Measurements from ENCODE around the gene PNPLA6.

PNPLA6 gene

GRCh38 chr19:7535047-7535997 lies at the start of gene PNPLA6:
PNPLA6 (plus strand) TSS chr19:7535717; CDS start chr19:7535789, 72 bp downstream.
- peak; percentile 82 for DNase-seq

DNA sequence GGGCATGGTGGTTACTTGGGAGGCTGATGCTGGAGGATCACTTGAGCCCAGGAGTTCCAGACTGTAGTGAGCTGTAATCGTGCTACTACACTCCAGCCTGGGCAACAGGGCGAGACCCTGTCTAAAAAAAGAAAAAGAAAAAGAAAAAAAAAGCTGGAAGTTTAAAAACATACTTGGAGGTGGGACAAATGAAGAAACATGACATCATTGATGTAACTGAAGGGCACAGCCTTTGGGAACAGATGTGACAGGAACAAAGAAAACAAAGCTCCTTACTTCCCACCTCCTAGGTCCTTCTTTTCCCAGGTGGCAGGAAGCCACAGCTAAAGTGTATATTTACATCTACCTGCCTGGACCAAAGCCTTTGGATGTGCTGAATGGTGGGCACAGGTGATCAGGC lies 48.6 kb upstream of the PNPLA6 start:
- DNase-seq = no peak

- DNase-seq = peak; percentile 80
These were observed 46.7 kb upstream of the PNPLA6 start, which contains the start of gene PEX11G for GRCh38 chr19:7488736-7489353. PEX11G (minus strand) TSS chr19:7489035; CDS start chr19:7489010, 25 bp downstream.

DNA sequence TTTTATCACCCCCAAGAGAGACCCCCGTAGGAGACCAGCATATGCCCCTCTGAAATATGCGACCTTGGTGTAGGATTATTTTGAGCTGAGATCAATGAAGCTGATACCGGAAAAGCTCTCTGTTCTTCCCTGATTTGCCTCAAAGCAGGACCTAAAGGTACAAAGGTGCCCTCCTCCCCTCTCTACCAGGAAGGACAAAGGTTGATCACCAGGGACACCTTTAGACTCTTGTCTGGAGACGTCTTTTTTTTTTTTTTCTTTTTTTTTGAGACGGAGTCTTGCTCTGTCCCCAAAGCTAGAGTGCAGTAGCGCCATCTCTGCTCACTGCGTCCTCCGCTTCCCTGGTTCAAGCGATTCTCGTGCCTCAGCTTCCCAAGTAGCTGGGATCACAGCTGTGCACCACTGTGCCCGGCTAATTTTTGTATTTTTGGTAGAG lies 45.9 kb upstream of the PNPLA6 start:
- DNase-seq = no peak

- no peak for DNase-seq
These were observed 43.4 kb upstream of the PNPLA6 start for GRCh38 chr19:7492142-7492541.

DNA sequence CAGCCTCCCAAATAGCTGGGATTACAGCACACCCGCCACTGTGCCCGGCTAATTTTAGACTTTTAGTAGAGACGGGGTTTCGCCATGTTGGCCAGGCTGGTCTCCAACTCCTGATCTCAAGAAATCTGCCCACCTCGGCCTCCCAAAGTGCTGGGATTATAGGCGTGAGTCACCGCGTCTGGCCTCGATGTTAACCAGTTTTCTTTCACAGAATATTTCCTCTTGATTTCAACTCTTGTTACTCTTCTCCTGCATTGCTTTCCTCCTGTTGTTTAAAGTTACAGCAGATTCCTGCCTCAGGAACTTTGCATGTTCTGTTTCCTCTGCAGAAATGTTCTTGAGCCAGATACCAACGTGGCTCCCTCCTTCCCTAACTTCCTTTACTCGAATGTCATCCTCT lies 43.0 kb upstream of the PNPLA6 start:
- DNase-seq = no peak

DNA sequence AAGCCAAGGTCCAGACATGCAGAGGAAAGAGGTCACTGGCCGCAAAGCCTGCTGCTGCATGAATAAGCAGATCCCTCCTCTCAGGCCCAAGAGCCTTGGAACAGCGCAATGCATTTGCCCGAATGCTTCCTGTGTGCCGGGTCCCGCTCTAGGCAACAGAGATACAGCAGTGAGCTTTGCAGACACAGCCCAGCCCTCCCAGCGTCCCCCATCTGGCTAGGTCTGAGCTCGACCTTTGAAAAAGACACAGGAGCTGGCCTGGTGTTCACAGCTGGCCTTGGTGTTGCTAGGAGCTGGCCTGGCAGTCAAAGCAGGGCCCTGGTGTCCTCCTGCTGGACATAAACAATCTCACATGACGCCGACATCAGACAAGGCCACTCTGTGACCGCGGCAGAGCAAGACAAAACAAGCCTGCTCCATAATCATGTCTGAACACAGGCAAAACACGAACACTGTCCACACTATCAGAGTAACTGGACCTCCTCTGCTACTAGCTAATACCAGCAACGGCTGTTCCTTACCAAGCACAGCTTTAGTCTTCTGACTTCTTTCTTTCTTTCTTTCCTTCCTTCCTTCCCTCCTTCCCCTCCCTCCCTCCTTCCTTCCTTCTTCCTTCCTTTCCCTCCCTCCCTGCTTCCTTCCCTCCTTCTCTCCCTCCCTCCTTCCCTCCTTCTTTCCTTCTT lies 41.0 kb upstream of the PNPLA6 start:
- no peak for DNase-seq

DNA sequence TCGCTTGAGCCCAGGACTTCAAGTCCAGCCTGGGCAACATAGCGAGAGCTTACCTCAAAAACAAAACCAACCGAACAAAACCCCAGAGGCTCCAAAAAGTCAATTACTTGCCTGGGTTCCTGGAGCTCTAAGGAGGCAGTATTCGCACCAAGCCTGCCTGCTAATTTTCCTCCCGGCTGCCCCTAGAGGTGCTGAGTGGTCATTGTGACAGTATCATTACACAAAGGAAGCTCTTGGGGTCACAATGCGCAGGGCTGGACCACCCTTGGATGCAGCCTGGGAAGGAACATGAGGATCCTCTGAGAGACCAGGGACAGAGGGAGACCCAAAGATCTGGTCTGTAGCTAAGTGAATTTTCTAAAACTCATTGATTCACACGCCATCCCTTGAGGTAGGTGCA lies 38.2 kb upstream of the PNPLA6 start:
- DNase-seq = no peak

DNA sequence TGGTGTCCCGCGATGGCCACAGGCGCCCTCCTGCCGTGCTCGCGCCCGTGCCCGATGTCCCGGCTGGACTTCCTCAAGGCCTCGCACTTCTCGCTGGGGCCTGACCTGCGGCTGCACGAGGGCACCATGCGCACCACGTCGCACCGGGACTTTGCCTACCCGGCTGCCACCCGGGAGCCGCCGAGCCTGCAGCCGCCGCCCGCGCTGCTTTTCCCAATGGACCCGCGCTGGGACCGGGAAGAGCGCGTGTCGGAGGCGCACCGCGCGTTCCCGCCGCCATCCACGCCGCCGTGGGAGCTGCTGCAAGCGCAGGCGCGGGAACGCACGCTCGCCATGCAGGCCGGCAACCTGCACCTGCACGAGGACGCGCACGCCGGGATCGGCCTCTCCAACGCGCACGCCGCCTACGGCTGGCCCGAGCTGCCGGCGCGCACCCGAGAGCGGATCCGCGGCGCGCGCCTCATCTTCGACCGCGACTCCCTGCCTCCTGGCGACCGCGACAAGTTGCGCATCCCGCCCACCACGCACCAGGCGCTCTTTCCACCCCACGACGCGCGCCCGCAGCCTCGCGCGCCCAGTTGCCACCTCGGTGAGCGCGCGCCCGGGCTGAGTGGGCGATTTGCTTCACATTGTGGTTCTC lies 34.6 kb upstream of the PNPLA6 start:
- no peak for DNase-seq

GRCh38 chr19:7502552-7502951 lies 33.0 kb upstream of the PNPLA6 start:
- DNase-seq = no peak

- DNase-seq = no peak
These were observed 30.8 kb upstream of the PNPLA6 start for GRCh38 chr19:7504684-7505083.

- DNase-seq = no peak
These were observed 30.2 kb upstream of the PNPLA6 start for GRCh38 chr19:7505288-7505681.

- no peak for DNase-seq
These were observed 29.7 kb upstream of the PNPLA6 start for GRCh38 chr19:7505682-7506384.

DNA sequence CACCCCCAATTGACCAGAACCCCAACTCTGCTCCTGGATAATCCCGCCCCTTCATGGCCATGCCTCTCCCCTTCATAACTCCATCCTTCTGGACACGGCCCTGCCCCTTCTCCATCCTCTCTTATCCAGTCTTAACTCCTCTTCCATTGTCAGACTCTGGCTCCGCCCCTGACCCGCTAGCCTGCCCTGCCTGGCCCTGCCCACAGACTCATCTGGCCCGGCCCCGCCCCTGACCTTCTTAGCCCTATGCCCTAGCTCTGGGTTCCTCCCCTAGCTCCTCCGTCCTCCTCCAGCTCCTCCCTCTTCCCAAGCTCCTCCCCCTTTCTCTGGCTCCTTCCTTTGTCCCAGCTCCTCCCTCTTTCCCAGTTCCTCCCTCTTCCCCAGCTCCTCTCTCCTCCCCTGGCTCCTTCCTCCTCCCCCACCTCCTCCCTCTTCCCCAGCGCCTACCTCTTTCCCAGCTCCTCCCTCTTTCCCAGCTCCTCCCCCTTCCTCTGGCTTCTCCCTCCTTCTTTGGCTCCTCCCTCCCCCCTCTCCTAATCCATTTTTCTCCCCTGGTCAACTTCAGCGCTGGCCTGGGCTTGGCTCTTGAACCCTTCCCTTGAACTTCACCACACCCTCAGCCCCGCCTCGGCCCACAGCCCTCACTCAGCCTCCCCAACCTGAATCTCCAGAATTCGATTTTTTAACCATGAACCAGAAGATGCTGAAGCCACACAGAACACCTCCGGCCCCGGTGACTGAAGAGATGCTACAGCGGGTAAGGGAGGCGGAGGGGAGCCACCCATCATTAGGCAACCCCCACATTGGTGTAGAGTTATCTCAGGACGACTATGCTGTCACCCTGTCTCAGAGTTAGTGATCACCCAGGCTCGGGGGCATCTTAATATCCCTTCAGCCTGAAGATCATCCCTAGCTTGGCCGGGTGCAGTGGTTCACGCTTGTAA lies 28.9 kb upstream of the PNPLA6 start:
- peak; percentile 89 for DNase-seq

DNA sequence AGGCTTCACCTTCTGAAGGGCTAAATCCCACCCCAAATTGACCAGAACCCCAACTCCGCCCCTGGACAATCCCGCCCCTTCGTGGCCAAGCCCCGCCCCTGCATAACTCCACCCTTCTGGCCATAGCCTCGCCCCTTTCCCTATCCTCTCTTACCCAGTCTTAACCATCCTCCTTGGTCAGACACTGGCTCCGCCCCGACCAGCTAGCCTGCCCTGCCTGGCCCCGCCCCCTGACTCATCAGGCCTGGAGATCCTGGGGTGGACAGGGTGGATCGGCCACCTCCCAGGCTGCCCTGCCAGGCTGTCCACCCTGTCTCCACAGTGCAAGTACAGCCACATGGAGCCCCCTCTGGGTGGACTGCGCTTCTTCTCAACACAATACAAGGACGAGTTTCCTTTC lies 27.6 kb upstream of the PNPLA6 start:
- DNase-seq = peak; percentile 85

DNA sequence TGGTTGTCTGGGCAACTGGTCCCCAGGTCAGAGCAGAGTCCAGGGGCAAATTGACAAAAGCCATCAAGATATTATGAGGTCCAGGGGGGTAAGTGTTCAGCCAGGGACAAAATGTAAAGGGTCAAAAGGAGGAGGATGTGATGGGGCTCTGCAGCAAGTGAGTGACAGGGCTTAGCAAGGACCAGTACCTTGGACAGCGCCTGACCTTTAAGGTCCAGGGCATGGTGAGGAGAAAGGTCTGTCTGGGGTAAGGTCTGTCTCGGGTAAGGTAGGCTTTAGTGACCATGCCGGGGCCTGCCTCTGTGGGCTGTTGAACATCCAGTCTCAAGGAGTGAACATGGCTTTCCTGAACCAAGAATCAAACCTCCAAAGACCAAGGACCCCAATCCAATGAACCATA lies 25.9 kb upstream of the PNPLA6 start:
- no peak for DNase-seq

DNA sequence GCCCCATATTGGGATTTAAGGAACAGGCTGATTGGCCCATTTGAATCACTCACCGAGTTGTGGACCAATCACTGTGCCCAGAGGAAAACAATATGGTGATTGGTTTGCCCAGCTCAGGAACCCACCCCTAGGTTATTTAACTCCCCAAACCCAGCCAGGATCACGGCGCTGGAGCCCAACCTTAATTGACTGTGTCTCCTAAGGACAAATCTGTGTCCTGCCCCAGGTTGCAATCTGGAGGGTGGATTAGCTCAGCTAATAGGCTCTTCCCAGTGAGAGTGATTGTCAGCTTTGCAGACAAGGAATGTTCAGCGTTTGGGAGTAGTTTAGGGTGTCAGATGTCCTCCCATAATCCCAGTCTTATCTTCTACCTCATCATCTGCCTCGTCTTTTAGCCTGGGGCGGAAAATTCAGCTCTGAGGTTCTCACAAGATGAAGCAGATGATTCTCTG lies 23.1 kb upstream of the PNPLA6 start:
- no peak for DNase-seq

GRCh38 chr19:7513809-7514642 lies 21.5 kb upstream of the PNPLA6 start:
- DNase-seq = no peak

GRCh38 chr19:7515110-7515644 lies 20.3 kb upstream of the PNPLA6 start:
- no peak for DNase-seq

DNA sequence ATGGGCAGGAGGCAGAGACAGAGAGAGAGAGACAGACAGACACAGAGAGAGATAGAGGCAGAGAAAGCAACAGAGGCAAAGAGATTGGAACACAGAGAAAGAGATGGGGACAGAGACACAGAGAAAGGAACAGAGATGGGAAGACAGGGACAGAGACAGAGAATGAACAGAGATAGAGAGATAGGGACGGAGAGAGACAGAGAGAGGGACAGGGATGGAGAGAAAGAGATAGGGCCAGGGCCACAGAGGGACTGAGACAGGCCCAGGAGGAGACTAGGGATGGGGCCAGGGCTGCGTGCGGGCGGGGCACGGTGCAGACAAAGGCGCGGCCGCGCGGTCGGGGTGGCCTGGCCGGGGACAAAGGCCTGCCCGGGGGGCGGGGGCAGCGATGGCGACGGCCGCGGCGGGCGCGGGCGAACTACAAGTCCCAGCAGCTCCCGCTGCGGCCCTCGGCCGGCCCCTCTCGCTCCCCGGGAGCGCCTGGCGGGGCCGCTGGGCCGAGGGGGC lies 19.8 kb upstream of the PNPLA6 start, which contains the start of gene ZNF358:
Gene ZNF358, plus strand, starts transcription at position 459 of the 507 bp plus-strand sequence. CDS start 3,140 bp downstream, outside the sequence.
- peak; percentile 8 for DNase-seq
